ENCODE measurements around the gene GNPTAB.
"Not testable (repeated sequence)": the region's sequence is repeated elsewhere in the genome, so short reads cannot be mapped to it uniquely, and the experiment has no call there.

The GNPTAB gene

GRCh38 chr12:101854747-101855146 is 24.0 kb upstream of the GNPTAB start:
- in situ Hi-C loops (cut with HindIII; ENCODE audit: low sequenced_read_pairs), result no loop called here

GRCh38 chr12:101852998-101853397 is 22.2 kb upstream of the GNPTAB start:
- in situ Hi-C loops (cut with HindIII; ENCODE audit: low sequenced_read_pairs), result no loop called here

GRCh38 chr12:101850199-101850598 is 19.4 kb upstream of the GNPTAB start:
- in situ Hi-C loops (cut with HindIII; ENCODE audit: low sequenced_read_pairs), result no loop called here

GRCh38 chr12:101847325-101847724 is 16.6 kb upstream of the GNPTAB start:
- in situ Hi-C loops (cut with HindIII; ENCODE audit: low sequenced_read_pairs), result no loop called here

GRCh38 chr12:101845137-101845711 is 14.5 kb upstream of the GNPTAB start:
- in situ Hi-C loops (cut with HindIII; ENCODE audit: low sequenced_read_pairs), result no loop called here

DNA sequence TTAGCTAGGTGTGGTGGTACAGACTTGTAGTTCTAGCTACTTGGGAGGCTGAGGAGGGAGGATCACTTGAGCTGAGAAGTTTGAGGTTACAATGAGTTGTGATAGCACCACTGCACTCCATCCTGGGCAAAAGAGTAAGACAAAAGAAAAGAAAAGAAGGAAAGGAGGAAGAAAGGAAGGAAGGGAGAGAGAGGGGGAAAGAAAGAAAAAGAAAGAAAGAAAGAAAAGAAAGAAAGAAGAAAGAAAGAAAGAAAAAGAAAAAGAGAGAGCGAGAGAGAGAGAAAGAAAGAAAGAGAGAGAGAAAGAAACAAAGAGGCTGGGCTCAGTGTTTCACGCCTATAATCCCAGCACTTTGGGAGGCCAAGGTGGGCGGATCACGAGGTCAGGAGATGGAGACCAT is 10.3 kb upstream of the GNPTAB start:
- in situ Hi-C loops (cut with HindIII; ENCODE audit: low sequenced_read_pairs), result no loop called here

DNA sequence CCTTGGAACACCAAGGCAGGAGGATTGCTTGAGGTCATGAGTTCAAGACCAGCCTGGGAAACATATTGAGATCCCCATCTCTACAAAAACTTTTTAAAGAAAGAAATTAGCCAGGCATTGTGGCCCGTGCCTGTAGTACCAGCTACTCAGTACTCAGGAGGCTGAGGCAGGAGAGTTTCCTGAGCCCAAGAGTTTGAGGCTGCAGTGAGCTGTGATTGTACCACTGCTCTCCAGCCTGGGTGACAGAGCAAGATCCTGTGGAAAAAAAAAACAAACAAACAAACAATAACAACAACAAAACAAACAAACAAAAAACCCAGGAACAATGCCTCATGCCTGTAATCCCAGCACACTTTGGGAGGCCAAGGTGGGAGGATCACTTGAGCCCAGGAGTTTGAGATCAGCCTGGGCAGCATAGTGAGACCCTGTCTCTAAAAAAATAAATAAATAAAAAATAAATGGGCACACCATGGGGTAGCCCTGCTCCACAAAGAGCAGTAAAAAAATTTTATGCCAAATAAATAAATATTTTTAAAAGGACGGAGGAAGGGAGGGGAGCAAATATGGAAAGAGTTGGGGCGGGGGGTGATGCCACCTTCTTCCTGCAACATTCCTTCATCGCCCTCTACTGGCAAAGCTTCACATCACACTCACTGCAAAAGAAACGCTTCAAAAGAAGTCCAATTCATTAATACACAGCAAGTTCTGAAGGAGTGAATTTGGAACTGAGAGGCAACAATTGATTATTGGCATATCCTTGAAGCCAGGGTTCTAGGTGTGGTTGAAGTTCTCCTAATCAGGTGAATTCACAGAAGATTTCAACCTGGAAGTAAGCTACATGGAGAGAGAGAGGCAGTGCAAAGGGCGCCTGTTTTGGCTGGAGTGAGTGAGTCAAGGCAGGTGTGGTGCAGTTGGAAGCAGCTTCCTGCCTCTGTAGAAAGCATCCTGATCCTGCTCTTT is 8.8 kb upstream of the GNPTAB start:
- in situ Hi-C loops (cut with HindIII; ENCODE audit: low sequenced_read_pairs), result loop anchor here (5.0 kb wide), 1 partner anchor 67 kb away; no protein-coding TSS in a partner anchor

- in situ Hi-C loops (cut with HindIII; ENCODE audit: low sequenced_read_pairs), result loop anchor here (5.0 kb wide), 1 partner anchor 66 kb away; no protein-coding TSS in a partner anchor
These were observed 8.0 kb upstream of the GNPTAB start for GRCh38 chr12:101838628-101839323.

- in situ Hi-C loops (cut with HindIII; ENCODE audit: low sequenced_read_pairs), result no loop called here
These were observed 1.3 kb upstream of the GNPTAB start for GRCh38 chr12:101832030-101832429.

DNA sequence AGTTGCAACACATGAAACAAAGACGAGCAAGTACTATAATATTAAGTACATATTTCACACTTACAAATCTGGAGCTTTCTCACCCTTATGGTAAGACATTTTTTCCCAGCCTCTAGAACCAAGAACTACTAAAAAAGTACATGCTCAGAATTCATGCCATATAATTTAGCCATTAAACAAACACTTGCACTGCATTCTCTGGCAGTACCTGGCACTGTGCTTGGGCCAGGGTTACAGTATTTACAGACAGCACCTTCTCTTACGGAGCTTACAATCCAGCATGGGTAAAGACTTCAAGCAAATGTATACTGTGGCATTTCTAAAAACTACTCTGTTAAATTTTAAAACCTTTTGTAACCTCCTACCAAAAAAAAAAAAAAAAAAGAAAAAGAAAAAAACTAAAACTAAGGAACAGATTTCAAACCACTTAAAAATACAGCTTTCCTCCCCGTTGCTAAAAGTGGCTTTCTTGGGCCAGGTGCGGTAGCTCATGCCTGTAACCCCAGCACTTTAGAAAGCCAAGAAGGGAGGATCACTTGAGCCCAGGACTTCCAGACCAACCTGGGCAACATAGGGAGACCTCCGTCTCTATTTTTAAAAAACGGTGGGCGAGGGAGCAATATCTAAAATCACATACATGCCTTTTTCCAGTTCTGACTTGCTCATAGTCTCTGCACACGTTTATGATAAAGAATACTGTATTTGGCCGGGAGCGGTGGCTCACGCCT is 956 bp downstream of the GNPTAB start:
- in situ Hi-C loops (cut with HindIII; ENCODE audit: low sequenced_read_pairs), result no loop called here

GRCh38 chr12:101828463-101829196 is 2.1 kb downstream of the GNPTAB start:
- in situ Hi-C loops (cut with HindIII; ENCODE audit: low sequenced_read_pairs), result no loop called here

- in situ Hi-C loops (cut with HindIII; ENCODE audit: low sequenced_read_pairs), result no loop called here
These were observed 3.9 kb downstream of the GNPTAB start for GRCh38 chr12:101826766-101827368.

- in situ Hi-C loops (cut with HindIII; ENCODE audit: low sequenced_read_pairs), result no loop called here
These were observed 5.9 kb downstream of the GNPTAB start for GRCh38 chr12:101824831-101825230.

GRCh38 chr12:101823891-101824290 is 6.9 kb downstream of the GNPTAB start:
- in situ Hi-C loops (cut with HindIII; ENCODE audit: low sequenced_read_pairs), result no loop called here

GRCh38 chr12:101823039-101823438 is 7.7 kb downstream of the GNPTAB start:
- in situ Hi-C loops (cut with HindIII; ENCODE audit: low sequenced_read_pairs), result no loop called here

- in situ Hi-C loops (cut with HindIII; ENCODE audit: low sequenced_read_pairs), result no loop called here
These were observed 11.3 kb downstream of the GNPTAB start for GRCh38 chr12:101819467-101819866.

DNA sequence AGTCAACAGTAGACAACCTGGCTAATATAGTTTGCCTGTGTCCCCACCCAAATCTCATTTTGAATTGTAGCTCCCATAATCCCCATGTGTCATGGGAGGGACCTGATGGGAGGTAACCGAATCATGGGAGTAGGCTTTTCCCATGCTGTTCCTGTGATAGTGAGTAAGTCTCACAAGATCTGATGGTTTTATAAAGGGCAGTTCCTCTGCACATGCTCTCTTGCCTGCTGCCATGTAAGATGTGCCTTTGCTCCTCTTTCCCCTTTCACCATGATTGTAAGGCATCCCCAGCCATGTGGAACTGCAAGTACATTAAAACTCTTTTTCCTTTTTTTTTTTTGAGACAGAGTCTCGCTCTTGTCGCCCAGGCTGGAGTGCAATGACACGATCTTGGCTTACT is 12.1 kb downstream of the GNPTAB start:
- in situ Hi-C loops (cut with HindIII; ENCODE audit: low sequenced_read_pairs), result not testable (repeated sequence)

DNA sequence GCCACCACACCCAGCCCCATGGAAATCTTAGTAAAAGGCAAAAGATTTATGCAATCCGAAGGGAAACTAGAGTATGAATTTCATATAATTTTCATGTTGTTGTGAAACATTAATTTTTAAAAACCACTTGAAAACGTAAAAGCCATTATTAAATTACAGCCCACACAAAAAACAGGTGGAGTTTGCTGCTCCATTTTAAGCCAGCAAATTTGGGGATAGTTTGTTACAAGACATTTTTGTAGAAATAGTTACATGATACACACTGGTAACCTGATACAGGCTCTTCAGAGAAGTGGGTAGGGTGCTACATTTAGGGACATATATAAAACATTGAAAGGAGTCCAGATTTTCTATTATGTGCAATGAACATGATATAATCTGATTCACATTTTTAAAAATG is 17.6 kb downstream of the GNPTAB start:
- in situ Hi-C loops (cut with HindIII; ENCODE audit: low sequenced_read_pairs), result no loop called here

GRCh38 chr12:101812716-101813115 is 18.0 kb downstream of the GNPTAB start:
- in situ Hi-C loops (cut with HindIII; ENCODE audit: low sequenced_read_pairs), result not testable (repeated sequence)

DNA sequence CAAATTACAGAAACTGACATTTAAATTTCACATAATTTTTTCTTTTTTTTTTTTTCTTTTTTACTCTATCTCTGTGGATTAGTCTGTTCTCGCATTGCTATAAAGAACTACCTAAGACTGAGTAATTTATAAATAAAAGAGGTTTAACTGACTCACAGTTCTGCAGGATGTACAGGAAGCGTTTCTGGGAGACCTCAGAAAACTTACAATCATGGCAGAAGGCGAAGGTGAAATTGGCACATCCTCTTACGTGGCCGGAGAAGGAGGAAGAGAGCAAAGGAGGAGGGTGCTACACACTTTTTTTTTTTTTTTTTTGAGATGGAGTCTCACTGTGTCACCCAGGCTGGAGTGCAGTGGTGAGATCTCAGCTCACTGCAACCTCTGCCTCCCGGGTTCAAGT is 19.4 kb downstream of the GNPTAB start:
- in situ Hi-C loops (cut with HindIII; ENCODE audit: low sequenced_read_pairs), result not testable (repeated sequence)

Measured in endothelial cell of hepatic sinusoid (primary cell).